Esophagus squamous epithelium (tissue), 5 donors: ENCODE data around the gene CHMP1A. TPM values are rescaled to one million over a fixed set of nuclear protein-coding genes. Genes with fewer than 3 reads are reported as not detected.
"Not testable (repeated sequence)": the region's sequence is repeated elsewhere in the genome, so short reads cannot be mapped to it uniquely, and the experiment has no call there.

Source experiments
- DNase-seq: peaks from one replicate; lab custom pipeline; 2025; lab: John Stamatoyannopoulos, UW
- H3K27ac ChIP-seq, 4 donors: fragments of 200-600 bp; sonication (generic); one replicate each; pipeline ENCODE4 v1.5.1; 2016 to 2019; ENCODE audit warnings: mild to moderate bottlenecking in 1 of 4
- H3K27me3 ChIP-seq, 4 donors: fragments of 200-600 bp; sonication (generic); 1 replicate in 3 of 4; 2 replicates in 1 of 4; pipeline versions ENCODE4 v1.5.1 to v1.6.0; 2017 to 2021; ENCODE audit warnings: antibody characterized with exemption in 1 of 4
- H3K36me3 ChIP-seq, 3 donors: fragments of 200-600 bp; sonication (generic); one replicate each; pipeline ENCODE4 v1.5.1; 2016 to 2019
- H3K4me1 ChIP-seq, 3 donors: fragments of 200-600 bp; sonication (generic); one replicate each; pipeline ENCODE4 v1.5.1; 2017 to 2019
- H3K4me3 ChIP-seq, 4 donors: fragments of 200-600 bp; sonication (generic); 1 replicate in 3 of 4; 2 replicates in 1 of 4; pipeline ENCODE4 v1.5.1; 2016 to 2019; ENCODE audit warnings: mild to moderate bottlenecking in 2 of 4, moderate library complexity in 1 of 4
- H3K9me3 ChIP-seq, 3 donors: fragments of 200-600 bp; sonication (generic); one replicate each; pipeline ENCODE4 v1.5.1; 2016 to 2019
- CTCF ChIP-seq, 6 experiments: fragments of 450-650 bp in 4 of 6; fragments of 200-600 bp in 2 of 6; sonication (generic) in 2 of 6; IDR thresholded peaks; one replicate each; pipeline ENCODE4 v1.5.1; 2016 to 2019; ENCODE audit warnings: antibody characterized with exemption in 6 of 6, mild to moderate bottlenecking in 4 of 6, moderate library complexity in 4 of 6
- POLR2A ChIP-seq, 4 donors: fragments of 450-650 bp; IDR thresholded peaks; one replicate each; pipeline ENCODE4 v1.6.1; 2017; ENCODE audit warnings: antibody characterized with exemption in 4 of 4, mild to moderate bottlenecking in 4 of 4, moderate library complexity in 3 of 4
- WGBS, 2 donors: methylation state at CpG; one replicate each; pipeline ENCODE4 v1.1.5; 2018; 5-methylcytosine and 5-hydroxymethylcytosine counted together
- intact Hi-C: fragments of 100-400 bp; cut with DNase I; formaldehyde crosslinking; loops from one replicate; pipeline ENCODE4 v1.15.0; 2022
- total RNA-seq, 4 donors: library from RNA; depleted of rRNA; stranded (reverse); fragments of >200 nt; gene quantifications; one replicate each; pipeline ENCODE4 v1.1.0, GENCODE V29; 2016
- donor health status: DM: yes; HTN: yes; CAD: no.

The CHMP1A gene
- total RNA-seq, 4 donors from 2014 or later, result 83.0 to 116 (median 104) TPM

- no peaks in the 10 kb centered on the region for H3K9me3 ChIP-seq
- TF ChIP-seq POLR2A (IDR thresholded peaks at IDR 0.05), result no peak
- no peak for TF ChIP-seq CTCF (IDR thresholded peaks at IDR 0.05)
- no peaks in the 10 kb centered on the region for H3K27me3 ChIP-seq
- intact Hi-C loops, result no loop called here
- 80 to 88% methylated on average over 10 to 15 of the region's 16 CpGs for WGBS, 2 donors
- no peak overlapping the region for H3K4me3 ChIP-seq
- H3K27ac ChIP-seq, result no peak overlapping the region
- no peak for DNase-seq
- H3K36me3 ChIP-seq, result no peaks in the 10 kb centered on the region
- H3K4me1 ChIP-seq, result peaks cover 0 to 18% (median 4%) of the 10 kb centered on the region in 3 donors
These were observed 14.9 kb upstream of the CHMP1A start for GRCh38 chr16:89672177-89672941.

- H3K4me3 ChIP-seq, H3K27ac ChIP-seq, H3K9me3 ChIP-seq, intact Hi-C loops, DNase-seq, H3K36me3 ChIP-seq, H3K27me3 ChIP-seq: not testable (repeated sequence)
- peaks cover 0 to 18% (median 4%) of the 10 kb centered on the region in 3 donors for H3K4me1 ChIP-seq
- WGBS, 2 donors, result 58 to 76% methylated on average over 3 to 4 of the region's 4 CpGs
These were observed 14.1 kb upstream of the CHMP1A start for GRCh38 chr16:89671565-89671964.

- intact Hi-C loops, result no loop called here
- Histone ChIP-seq H3K27me3 (no peaks in the 10 kb centered on the region), H3K9me3 (no peaks in the 10 kb centered on the region), H3K4me1 (peaks cover 0 to 18% (median 4%) of the 10 kb centered on the region in 3 donors), H3K36me3 (no peaks in the 10 kb centered on the region), H3K27ac (peak overlapping the region in 1 of 4 donors; percentile 35), H3K4me3 (no peak overlapping the region)
- TF ChIP-seq CTCF (IDR thresholded peaks at IDR 0.05) (no peak), POLR2A (IDR thresholded peaks at IDR 0.05) (no peak)
- 65 to 66% methylated on average over 8 to 10 of the region's 10 CpGs for WGBS, 2 donors
- DNase-seq, result no peak
These were observed 13.3 kb upstream of the CHMP1A start for GRCh38 chr16:89670496-89671431.

GRCh38 chr16:89669755-89670154 lies 12.2 kb upstream of the CHMP1A start:
- H3K9me3 ChIP-seq, result no peaks in the 10 kb centered on the region
- H3K4me1 ChIP-seq, result peaks cover 0 to 18% (median 4%) of the 10 kb centered on the region in 3 donors
- no peak overlapping the region for H3K4me3 ChIP-seq
- intact Hi-C loops, result no loop called here
- WGBS, 2 donors, result no CpG with 5 or more reads among the region's 13 CpGs
- TF ChIP-seq POLR2A (IDR thresholded peaks at IDR 0.05) (no peak), CTCF (IDR thresholded peaks at IDR 0.05) (no peak)
- DNase-seq, result no peak
- no peak overlapping the region for H3K27ac ChIP-seq
- no peaks in the 10 kb centered on the region for H3K27me3 ChIP-seq
- H3K36me3 ChIP-seq, result no peaks in the 10 kb centered on the region

- 49 to 68% methylated on average over 5 of the region's 5 CpGs for WGBS, 2 donors
- peak overlapping the region in 2 of 4 donors; percentile 27 to 43 for H3K4me3 ChIP-seq
- no peaks in the 10 kb centered on the region for H3K27me3 ChIP-seq
- no peak for DNase-seq
- intact Hi-C loops, result no loop called here
- H3K36me3 ChIP-seq, result peaks cover 0 to 5% (median 0%) of the 10 kb centered on the region in 3 donors
- no peaks in the 10 kb centered on the region for H3K9me3 ChIP-seq
- TF ChIP-seq CTCF (IDR thresholded peaks at IDR 0.05), result no peak
- H3K27ac ChIP-seq, result peak overlapping the region in 1 of 4 donors; percentile 17
- H3K4me1 ChIP-seq, result peaks cover 0 to 18% (median 4%) of the 10 kb centered on the region in 3 donors
These were observed 11.3 kb upstream of the CHMP1A start for GRCh38 chr16:89668790-89669158.
